ENCODE measurements around the gene PRKX. TPM values are rescaled to one million over a fixed set of nuclear protein-coding genes. Genes with fewer than 3 reads are reported as not detected.
"Not testable (repeated sequence)": the region's sequence is repeated elsewhere in the genome, so short reads cannot be mapped to it uniquely, and the experiment has no call there.

Gene PRKX
- total RNA-seq, 1 donor = 13.4 TPM

DNA sequence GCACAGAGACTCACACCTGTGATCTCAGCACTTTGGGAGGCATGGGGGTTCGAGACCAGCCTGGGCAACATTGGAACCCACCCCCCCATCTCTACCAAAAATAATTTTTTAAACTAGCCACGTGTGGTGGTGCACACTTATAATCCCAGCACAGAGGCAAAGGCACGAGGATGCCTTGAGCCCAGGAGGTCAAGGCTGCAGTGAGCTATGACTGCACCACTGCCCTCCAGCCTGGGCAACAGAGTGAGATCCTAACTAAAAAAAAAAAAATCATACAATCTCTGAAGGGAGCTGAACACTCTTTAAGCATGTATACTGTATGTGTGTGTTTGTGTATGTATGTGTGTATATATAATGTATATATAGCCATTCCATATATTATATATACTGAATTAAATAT lies 2.5 kb upstream of the PRKX start:
- no peak overlapping the region for H3K4me2 ChIP-seq (ENCODE audit: insufficient read depth, low read length)
- TF ChIP-seq, protein P1, sequence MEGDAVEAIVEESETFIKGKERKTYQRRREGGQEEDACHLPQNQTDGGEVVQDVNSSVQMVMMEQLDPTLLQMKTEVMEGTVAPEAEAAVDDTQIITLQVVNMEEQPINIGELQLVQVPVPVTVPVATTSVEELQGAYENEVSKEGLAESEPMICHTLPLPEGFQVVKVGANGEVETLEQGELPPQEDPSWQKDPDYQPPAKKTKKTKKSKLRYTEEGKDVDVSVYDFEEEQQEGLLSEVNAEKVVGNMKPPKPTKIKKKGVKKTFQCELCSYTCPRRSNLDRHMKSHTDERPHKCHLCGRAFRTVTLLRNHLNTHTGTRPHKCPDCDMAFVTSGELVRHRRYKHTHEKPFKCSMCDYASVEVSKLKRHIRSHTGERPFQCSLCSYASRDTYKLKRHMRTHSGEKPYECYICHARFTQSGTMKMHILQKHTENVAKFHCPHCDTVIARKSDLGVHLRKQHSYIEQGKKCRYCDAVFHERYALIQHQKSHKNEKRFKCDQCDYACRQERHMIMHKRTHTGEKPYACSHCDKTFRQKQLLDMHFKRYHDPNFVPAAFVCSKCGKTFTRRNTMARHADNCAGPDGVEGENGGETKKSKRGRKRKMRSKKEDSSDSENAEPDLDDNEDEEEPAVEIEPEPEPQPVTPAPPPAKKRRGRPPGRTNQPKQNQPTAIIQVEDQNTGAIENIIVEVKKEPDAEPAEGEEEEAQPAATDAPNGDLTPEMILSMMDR (IDR thresholded peaks at IDR 0.05; ENCODE audit: extremely low read depth, low read depth, low read length) = no peak
- no peak overlapping the region for H3K4me3 ChIP-seq (ENCODE audit: insufficient read depth, low read length)

DNA sequence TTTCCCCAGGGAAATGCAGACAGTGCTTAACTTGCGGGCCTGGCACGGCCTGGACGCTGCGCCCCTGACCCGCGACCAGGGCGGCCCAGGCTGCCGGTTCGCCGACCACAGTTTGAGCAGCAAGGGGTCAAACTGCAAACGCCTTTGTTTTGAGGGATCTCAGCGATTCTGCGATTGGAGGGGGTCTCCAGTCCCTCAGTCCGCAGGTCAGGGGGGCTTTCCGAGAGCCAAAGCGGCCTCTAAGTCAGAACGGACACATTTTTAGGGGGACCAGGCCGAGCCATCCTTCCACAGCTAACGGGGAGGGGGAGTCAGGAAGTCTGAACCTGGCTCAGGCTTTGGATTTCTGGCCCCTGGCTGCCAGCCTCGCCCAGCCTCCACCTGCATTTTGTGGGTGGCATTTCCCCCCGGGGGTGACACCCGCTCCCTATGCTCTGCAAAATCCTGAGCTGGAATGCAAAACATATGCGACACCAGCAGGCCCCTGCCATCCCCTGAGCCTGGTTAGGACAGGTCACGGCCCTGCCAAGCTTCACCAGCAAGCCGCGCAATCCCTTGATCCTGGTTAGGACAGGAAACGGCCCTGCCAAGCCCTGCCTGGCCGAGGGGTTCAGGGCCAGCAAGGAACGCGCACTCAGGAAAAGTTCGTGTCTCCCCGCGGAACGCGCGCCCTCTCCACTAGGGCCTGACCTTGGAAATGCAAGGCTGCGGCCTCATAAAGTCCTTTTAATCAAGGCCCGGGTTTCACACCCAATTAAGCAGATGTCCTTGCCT lies 1.4 kb upstream of the PRKX start:
- not testable (repeated sequence) for H3K79me2 ChIP-seq (ENCODE audit: insufficient read depth, low read length); H3K27ac ChIP-seq (ENCODE audit: low read depth, low read length); DNase-seq (ENCODE audit: insufficient read length, low spot score, missing footprints); H3K27me3 ChIP-seq (ENCODE audit: insufficient read depth, low read length); H4K20me1 ChIP-seq (ENCODE audit: insufficient read depth, low read length); H3K4me2 ChIP-seq (ENCODE audit: insufficient read depth, low read length); H3K4me3 ChIP-seq (ENCODE audit: insufficient read depth, low read length); H3K36me3 ChIP-seq (ENCODE audit: insufficient read depth, low read length); H3K9me3 ChIP-seq (ENCODE audit: low read depth, low read length); H2AFZ ChIP-seq (ENCODE audit: low read length)
- peaks cover 11% of the 10 kb centered on the region for H3K4me1 ChIP-seq (ENCODE audit: insufficient read depth, low read length)

More for the DNA sequence above, 2.5 kb upstream of the PRKX start:
- H2AFZ ChIP-seq (ENCODE audit: low read length) = no peak overlapping the region
- no peak for DNase-seq (ENCODE audit: insufficient read length, low spot score, missing footprints)
- no peaks in the 10 kb centered on the region for H3K36me3 ChIP-seq (ENCODE audit: insufficient read depth, low read length)
- no peak overlapping the region for H3K27ac ChIP-seq (ENCODE audit: low read depth, low read length)
- no peaks in the 10 kb centered on the region for H3K27me3 ChIP-seq (ENCODE audit: insufficient read depth, low read length)
- H3K79me2 ChIP-seq (ENCODE audit: insufficient read depth, low read length) = no peaks in the 10 kb centered on the region
- no peaks in the 10 kb centered on the region for H4K20me1 ChIP-seq (ENCODE audit: insufficient read depth, low read length)
- peaks cover 11% of the 10 kb centered on the region for H3K4me1 ChIP-seq (ENCODE audit: insufficient read depth, low read length)
- H3K9me3 ChIP-seq (ENCODE audit: low read depth, low read length) = no peaks in the 10 kb centered on the region

DNA sequence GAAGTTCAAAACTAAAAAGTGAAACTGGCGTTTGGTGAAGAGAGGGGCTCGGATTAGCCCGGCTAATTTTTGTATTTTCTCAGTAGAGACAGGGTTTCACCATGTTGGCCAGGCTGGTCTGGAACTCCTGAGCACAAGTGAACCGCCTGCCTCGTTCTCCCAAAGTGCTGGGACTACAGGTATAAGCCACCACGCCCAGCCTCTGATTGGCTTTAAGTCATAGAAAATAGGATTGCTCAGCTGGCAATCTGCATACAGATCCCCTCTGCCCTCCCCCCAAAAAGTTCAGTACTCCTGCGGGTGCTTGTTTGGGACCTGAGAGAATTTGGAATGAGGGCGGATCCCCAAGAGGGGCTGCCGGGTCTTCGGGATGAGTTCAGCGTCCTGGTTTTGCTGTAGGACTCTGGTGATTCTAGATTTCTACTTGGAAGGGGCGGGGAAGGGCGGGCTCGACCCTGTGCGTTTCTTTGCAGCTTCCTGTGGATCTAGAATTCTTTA lies 537 bp upstream of the PRKX start:
- peak overlapping the region; percentile 72 for H3K4me3 ChIP-seq (ENCODE audit: insufficient read depth, low read length)
- TF ChIP-seq, protein P1 (IDR thresholded peaks at IDR 0.05; ENCODE audit: extremely low read depth, low read depth, low read length) = no peak
- peaks cover 11% of the 10 kb centered on the region for H3K4me1 ChIP-seq (ENCODE audit: insufficient read depth, low read length)
- H3K9me3 ChIP-seq (ENCODE audit: low read depth, low read length) = no peaks in the 10 kb centered on the region
- no peaks in the 10 kb centered on the region for H3K79me2 ChIP-seq (ENCODE audit: insufficient read depth, low read length)
- DNase-seq (ENCODE audit: insufficient read length, low spot score, missing footprints) = no peak
- no peaks in the 10 kb centered on the region for H3K36me3 ChIP-seq (ENCODE audit: insufficient read depth, low read length)
- peak overlapping the region; percentile 74 for H3K4me2 ChIP-seq (ENCODE audit: insufficient read depth, low read length)
- H4K20me1 ChIP-seq (ENCODE audit: insufficient read depth, low read length) = no peaks in the 10 kb centered on the region
- no peak overlapping the region for H3K27ac ChIP-seq (ENCODE audit: low read depth, low read length)
- H2AFZ ChIP-seq (ENCODE audit: low read length) = peak overlapping the region; percentile 76
- no peaks in the 10 kb centered on the region for H3K27me3 ChIP-seq (ENCODE audit: insufficient read depth, low read length)

DNA sequence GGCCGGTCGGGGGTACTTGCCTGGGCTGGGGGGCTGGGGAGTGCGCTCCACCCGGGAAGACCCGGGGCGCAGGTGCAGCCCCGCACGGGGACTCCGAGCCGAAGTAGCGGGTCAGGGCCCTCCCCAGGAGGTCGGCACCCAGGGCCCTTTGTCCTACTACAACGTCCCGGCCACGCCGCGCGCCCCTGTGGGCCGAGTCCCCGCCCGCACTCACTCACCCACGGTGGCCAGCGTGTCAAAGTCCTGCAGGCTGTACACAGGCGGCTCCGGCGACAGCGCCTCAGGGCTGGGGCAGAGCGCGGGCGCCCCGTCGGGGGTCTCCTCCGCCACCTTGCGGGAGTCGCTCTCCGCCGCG lies 602 bp downstream of the PRKX start:
- H4K20me1 ChIP-seq (ENCODE audit: insufficient read depth, low read length) = no peaks in the 10 kb centered on the region
- H3K4me2 ChIP-seq (ENCODE audit: insufficient read depth, low read length) = peak overlapping the region; percentile 74
- no peaks in the 10 kb centered on the region for H3K79me2 ChIP-seq (ENCODE audit: insufficient read depth, low read length)
- H2AFZ ChIP-seq (ENCODE audit: low read length) = no peak overlapping the region
- H3K36me3 ChIP-seq (ENCODE audit: insufficient read depth, low read length) = no peaks in the 10 kb centered on the region
- DNase-seq (ENCODE audit: insufficient read length, low spot score, missing footprints) = peak; percentile 79
- peak overlapping the region; percentile 72 for H3K4me3 ChIP-seq (ENCODE audit: insufficient read depth, low read length)
- no peak overlapping the region for H3K27ac ChIP-seq (ENCODE audit: low read depth, low read length)
- H3K4me1 ChIP-seq (ENCODE audit: insufficient read depth, low read length) = peaks cover 11% of the 10 kb centered on the region
- no peaks in the 10 kb centered on the region for H3K27me3 ChIP-seq (ENCODE audit: insufficient read depth, low read length)
- no peaks in the 10 kb centered on the region for H3K9me3 ChIP-seq (ENCODE audit: low read depth, low read length)
- TF ChIP-seq, protein P1 (IDR thresholded peaks at IDR 0.05; ENCODE audit: extremely low read depth, low read depth, low read length) = no peak

All from osteoblast (primary cell).